Stimulated activated CD8-positive, alpha-beta memory T cell treated with anti-CD3 and anti-CD28 coated beads, Interleukin-15, amount 100 ng/mL, for 24 hours (primary cell): ENCODE data around the gene TMEM40.
"Not testable (repeated sequence)": the region's sequence is repeated elsewhere in the genome, so short reads cannot be mapped to it uniquely, and the experiment has no call there.

ENCODE experiments used
- DNase-seq: peaks from one replicate; pipeline ENCODE4 v3.0.0-alpha.2; 2020; ENCODE audit warnings: low read depth

The TMEM40 gene

DNA sequence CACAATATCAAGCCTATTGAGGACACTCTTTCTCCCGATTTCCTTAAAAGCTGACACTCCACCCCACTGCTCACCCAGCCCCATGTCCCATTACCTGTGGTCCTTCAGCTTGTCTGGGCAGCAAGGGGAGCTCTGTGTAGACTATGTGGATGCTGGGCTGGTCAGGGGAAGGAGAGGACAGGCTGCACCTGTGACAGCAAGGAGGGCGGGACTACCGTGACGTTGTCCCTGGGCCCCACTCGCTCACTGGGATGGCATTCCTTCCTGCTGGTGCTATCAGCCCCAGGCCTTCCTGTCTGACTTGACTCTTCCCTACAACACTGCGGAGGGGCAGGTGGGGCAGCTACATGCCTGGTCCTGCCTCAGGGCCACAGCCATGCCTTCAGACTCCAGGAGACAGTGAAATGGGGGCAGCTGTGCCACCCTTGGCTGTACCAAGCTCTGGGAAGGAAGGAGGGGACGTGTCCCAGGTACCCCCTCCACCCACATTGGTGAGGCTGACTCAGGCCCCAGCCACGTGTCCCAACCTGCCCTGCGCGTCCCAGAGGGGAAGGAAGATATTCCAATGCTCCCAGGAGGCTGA, at the start of gene TMEM40:
TMEM40 (minus strand) TSS at position 163 of the 583 bp plus-strand sequence. CDS start 9,427 bp downstream, outside the sequence.
- no peak for DNase-seq

DNA sequence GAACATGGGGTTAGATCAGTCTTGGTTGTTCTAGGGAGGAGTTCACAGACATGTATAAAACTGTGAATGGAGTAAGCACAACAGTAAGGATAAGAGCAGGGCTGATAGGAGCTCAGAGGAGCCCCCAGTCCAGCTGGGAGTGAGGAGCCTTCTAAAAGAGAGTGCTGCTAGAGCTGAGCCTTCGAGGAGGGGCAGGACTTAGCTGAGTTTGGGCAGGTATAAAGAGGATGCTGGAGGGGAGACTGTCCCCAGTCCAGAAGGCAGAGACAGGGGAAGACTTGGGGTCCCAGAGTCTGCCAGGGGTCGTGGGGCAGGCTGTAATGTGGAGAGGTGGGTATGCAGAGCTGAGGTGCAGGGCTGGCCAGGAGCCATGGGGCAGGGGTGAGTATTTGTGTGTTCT, 49.5 kb upstream of the TMEM40 start:
- DNase-seq, result no peak

GRCh38 chr3:12807601-12808359, 48.7 kb upstream of the TMEM40 start:
- no peak for DNase-seq

DNA sequence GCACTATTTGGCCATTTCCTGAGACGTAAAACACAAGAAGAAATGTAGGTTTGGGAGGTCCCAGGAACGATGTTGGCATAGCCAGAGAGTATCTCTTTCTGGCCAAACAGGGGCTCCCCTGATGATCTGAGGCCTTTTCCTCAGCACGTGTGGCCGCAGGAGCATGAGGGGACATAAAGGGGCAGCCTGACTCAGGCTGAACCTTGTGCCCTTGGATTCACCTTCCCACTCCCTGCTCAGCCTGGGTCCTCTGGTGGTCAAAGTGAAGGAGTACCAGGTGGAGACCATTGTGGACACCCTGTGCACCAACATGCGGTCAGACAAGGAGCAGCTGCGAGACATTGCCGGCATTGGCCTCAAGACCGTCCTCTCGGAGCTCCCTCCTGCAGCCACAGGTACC, 48.0 kb upstream of the TMEM40 start:
- DNase-seq, result no peak

DNA sequence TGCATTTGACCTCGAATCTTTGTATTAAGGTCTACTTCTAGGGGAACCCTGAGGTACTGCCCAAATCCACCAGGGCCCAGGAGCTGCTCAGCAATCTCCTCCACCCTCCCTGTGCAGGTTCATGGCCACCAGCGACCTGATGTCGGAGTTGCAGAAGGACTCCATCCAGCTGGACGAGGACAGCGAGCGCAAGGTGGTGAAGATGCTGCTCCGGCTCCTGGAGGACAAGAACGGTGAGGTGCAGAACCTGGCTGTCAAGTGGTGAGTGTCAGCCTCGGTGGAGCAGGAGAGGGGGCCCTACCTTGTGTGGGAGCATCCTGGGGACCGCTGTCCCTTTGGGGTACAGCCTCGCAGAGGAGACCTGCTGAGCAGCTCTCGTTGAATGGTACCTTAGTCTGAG, 44.3 kb upstream of the TMEM40 start:
- no peak for DNase-seq

DNA sequence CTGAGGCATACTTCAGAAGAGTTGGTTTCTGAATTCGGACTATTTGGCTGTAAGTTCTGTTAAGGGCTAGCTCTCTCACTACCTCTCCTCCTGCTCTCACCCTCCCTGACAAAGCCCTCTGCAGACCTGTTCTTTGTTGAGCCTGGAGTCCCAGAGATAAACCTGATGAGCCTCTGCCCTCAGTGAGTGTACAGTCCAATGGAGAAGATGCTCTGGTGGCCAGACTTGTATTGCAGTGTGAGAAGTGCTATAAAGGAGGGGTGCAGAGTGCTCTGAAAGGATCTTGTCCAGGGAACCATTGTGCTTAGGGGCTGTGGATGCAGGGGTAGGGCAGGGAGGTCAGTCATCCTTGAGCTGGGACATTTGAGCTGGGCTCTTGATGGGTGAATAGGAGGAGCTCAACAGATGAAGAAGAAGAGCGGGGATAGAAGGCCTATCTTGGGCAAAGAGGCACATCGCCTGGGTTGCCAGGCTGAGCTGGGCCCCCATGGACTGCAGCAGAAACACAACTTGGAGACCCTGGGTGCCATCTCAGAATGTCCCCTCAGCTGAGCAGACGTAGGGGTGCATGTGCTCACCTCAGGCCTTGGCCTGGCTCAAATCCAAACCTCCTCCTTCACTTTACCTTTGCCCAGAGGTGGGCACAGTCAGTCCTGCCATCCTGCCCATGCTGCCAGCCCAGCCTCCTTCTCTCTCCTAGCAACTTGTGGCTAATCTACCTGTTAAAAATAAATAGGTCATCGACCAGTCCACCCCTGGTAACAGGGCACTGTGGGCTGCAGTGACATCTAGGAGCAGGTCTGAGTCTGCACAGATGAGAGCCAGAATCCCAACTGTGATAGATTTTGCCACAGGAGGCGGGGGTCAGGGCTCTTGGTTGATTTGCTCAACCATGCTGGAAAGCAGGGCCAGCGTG, 40.7 kb upstream of the TMEM40 start:
- DNase-seq, result no peak

GRCh38 chr3:12798559-12799179, 39.6 kb upstream of the TMEM40 start:
- DNase-seq, result no peak

DNA sequence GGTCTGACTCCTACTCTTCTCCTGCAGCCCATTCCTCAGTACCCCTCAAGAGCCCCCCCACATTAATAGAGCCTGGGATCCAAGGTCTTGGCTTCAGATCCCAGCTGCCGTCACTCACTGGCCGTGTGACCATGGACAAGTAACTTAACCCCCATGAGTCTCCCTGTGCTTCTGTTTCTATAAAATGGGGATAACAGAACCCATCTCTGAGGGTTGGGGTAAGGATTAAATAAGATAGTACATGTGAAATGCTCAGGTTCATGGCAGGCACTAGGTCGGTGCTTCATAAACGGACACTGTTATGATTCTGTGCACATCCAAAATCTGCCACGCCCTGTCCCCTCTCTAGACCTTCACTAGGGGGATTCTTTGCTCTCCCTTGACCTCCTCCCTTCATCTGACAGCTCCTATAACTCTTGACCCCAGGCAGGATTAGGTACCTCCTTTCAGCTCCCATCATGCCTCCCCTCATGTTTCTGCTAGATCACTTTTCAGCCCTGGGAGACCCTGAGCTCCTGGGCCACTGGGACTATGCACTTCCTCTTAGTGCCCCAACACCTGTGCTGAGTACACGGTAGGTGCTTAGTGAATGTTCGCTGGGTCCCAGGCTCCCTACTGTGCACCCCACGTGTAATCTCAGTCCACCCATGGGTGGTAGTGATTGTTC, 39.0 kb upstream of the TMEM40 start:
- no peak for DNase-seq

DNA sequence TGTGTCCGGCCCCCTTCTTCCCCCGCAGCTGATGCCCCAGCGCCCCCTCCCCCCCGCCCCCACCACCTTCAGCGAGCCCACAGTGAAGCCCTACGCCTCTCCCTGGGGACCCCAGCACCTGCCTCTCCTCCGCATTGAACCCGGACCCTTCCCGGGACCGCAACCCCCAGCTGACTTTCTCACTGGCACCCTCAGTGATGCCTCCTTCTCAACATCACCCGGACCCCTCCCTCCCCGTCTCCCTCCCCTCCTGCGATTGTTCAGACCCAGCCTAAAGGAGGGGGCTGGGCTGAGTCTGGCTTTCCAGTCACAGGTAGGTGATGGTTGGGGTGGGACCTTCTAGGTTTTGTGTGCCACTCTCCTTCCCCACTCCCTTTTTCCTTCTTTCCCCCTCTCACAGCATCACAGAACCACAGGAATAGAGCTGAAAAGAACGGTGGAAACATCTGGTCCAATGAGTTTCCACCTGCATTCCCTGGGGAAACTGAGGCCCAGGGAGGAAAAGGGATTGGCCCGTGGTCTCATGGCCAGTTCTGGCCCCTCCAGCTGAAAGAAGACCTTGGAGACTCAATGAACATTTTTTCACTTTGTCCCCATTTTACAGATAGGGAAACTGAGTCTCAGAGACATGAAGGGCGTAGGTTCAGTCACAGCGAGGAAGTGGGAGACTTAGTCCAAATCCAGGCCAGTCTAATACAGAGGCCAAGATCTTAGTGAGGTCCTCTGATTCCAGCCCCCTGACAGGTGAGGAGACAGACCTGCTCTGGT, 38.2 kb upstream of the TMEM40 start:
- no peak for DNase-seq

DNA sequence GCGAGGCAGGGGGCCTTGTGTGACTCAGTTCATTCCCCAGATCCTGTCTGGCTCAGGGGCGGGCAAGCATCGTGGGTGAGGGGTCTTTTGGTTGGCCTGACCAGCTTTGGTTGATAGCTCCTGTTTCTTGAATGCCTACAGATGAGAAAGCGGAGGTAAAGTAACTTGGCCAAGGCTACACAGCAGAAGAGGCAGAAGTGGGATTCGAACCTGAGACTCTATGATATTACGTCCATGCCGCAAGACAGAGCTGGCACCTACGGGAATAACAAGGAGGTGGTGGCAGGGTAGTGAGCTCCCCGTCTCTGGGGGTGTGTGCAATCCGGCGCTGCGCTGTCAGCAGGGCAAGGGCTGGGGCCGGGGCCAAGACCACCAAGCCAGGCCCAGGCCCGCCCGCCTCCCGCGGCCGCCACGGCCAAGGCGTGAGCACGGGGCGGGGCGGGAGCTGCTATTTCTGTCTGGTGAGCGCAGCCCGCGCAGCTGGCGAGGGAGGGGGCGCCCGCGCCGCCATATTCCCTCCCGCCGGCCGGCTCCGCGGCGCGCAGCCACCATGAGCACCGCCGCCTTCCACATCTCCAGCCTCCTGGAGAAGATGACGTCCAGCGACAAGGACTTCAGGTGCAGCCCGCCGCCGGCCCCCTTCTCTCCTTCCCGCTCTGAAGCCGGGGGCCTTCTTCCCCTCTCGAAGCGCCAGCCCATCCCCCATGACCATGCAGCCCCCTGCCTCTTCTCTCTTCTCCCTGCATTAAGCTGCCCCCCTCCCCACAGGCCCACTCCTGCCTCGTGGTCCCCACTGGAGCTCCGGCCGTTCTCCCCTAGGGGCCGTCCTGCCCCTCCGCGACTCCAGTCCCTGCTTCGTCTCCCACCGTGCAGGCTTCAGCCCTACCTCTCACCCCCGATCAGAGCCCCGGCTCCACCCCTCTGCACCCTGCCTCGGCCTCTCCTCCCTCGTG, 37.4 kb upstream of the TMEM40 start, which contains the start of gene CAND2:
CAND2 (plus strand) TSS at position 510 of the 953 bp plus-strand sequence; CDS start at position 551, 41 bp downstream.
- DNase-seq, result no peak

DNA sequence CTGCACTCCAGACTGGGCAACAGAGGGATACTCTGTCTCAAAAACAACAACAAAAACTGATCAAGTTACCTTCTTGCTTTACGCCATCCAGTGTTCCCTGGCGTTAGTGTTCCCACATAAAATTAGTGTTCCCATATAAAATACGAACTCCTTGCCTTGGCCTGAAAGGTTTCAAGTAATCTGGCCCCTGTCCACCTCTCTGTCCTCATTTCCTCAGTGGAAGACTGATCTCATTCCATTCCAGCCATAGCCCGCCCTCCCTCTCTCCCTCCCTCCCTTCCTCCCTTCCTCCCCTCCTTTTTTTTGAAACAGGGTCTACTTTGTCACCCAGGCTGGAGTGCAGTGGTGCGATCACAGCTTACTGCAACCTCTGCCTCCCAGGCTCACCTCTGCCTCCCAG, 34.6 kb upstream of the TMEM40 start:
- DNase-seq, result no peak

GRCh38 chr3:12791430-12791829, 32.4 kb upstream of the TMEM40 start:
- no peak for DNase-seq

DNA sequence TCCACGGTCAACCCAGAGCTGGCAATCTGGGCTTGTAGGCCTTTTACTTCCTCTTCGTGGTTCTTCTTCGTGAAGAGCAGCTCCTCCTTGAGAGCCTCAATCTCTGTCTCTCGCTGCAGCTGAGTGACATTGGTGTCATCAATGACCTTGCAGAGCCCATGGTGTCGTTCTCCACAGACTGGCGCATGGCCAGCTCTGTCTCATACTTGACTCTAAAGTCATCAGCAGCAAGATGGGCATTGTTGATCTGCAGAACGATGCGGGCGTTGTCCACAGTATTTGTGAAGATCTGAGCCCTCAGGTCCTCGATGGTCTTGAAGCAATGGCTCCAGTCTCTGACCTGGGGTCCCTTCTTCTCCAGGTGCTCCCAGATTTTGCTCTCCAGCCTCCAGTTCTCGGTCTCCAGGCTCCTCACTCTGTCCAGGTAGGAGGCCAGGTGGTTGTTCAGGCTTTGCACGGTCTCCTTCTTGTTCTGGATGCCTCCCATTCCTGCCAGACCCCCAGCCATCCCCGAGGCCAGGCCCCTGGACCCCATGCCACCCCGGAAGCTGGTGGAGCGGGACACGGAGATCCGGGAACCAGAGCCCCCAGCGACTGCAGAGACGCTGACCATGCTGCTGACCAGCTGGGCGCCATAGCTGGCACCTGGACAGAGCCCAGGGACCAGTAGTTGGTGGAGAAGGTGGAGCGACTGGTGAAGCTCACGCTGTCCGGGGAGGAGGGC, 29.1 kb upstream of the TMEM40 start:
- DNase-seq, result not testable (repeated sequence)

- peak; percentile 8 for DNase-seq
These were observed 28.3 kb upstream of the TMEM40 start for GRCh38 chr3:12787346-12787745.

GRCh38 chr3:12785096-12785495, 26.0 kb upstream of the TMEM40 start:
- DNase-seq, result no peak

DNA sequence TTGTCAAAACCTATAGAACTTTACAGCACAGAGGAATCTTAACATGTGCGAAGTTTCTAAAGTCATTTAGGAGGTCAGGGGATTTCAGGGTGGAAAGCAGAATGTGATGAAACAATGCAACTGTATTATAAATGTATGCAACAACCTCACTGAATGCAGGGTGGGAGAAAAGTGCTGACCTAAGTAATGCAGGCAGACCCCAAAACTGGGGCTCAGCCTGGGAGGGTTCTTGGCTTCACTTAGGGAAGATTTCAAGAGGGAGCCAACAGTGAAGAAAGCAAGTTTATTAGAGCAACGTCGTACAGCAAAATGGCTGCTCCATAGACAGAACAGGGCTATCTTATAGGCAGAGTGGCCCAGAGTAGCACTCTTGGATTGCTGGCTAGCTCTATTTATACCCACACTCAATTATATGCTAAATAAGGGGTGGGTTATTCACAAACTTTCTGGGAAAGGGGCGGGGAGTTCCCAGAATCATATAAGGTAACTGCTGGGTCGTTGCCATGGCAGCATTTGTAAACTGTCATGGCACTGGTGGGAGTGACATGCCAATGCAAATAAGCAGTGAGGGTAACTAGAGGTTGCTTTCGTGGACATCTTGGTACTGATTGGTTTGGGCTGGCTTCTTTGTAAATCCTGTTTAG, 23.2 kb upstream of the TMEM40 start:
- no peak for DNase-seq

DNA sequence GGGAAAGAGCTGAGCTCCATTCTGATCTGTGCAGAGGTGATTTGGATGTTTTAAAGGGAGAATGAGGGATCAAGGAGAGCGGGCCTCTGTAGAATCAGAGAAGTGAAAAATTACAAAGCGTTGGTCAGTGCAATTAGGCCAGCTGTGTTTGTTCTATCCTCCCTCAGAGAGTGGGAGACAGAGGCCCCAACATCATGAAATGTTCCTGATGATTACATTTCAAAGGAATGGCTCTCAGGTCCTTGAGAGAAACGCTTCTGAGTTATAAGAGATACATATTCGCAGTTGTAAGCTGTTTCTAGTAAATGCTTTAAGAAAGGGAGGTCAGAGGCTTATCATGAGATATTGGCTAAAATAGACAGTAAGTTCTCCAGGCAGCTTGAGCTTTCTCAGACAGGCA, 21.7 kb upstream of the TMEM40 start:
- no peak for DNase-seq

- no peak for DNase-seq
These were observed 18.1 kb upstream of the TMEM40 start for GRCh38 chr3:12777171-12777570.
